Epidermal melanocyte (primary cell): ENCODE data around the gene TIGD6.
"Not testable (repeated sequence)": the region's sequence is repeated elsewhere in the genome, so short reads cannot be mapped to it uniquely, and the experiment has no call there.

Source experiments
- DNase-seq: peaks from one replicate; pipeline ENCODE4 v3.0.0; 2011; ENCODE audit warnings: low spot score; ENCODE audit not compliant: insufficient read length

Gene TIGD6

DNA sequence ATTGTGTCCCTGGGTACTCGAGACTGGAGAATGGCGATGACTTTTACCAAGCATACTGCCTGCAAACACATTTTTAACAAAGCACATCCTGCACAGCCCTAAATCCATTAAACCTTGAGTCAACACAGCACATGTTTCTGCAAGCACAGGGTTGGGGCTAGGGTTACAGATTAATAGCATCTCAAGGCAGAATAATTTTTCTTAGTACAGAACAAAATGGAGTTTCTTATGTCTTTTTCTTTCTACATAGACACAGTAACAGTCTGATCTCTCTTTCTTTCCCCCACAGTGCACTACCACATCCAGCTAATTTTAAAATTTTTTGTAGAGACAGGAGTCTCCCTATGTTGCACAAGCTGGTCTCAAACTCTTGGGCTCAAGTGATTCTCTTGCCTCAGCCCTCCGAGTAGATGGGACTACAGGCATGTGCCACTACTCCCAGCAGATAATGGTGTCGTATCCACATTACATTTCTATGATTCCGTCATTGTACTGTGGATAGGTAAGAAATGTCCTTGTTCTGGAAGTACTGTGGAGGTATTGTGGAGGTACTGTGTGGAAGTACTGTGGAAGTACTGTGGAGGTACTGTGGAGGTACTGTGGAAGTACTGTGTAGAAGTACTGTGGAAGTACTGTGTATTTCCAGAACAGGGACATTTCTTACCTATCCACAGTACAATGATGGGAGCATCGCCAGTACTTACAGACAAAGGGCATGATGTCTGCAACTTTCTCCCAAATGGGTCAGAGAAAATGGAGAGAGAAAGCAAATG lies 57.1 kb downstream of the TIGD6 start:
- not testable (repeated sequence) for DNase-seq
